Right lobe of liver (tissue), 6 donors: Measurements from ENCODE around the gene ZRANB1. TPM values are rescaled to one million over a fixed set of nuclear protein-coding genes. Genes with fewer than 3 reads are reported as not detected.

ENCODE experiments used
- ATAC-seq, 4 donors: fragments of 200-7000 bp; cut with Tn5 transposase; one replicate each; pipeline ENCODE4 v1.9.1; 2020; ENCODE audit warnings: mild to moderate bottlenecking in 4 of 4, moderate library complexity in 4 of 4
- DNase-seq, 3 donors: peaks; one replicate each; pipeline ENCODE4 v3.0.0-alpha.2; 2020
- H3K27ac ChIP-seq, 3 donors: fragments of 200-600 bp; one replicate each; pipeline ENCODE4 v1.8.0; 2022
- H3K27me3 ChIP-seq, 2 donors: fragments of 200-600 bp; one replicate each; pipeline ENCODE4 v1.8.0; 2022
- H3K36me3 ChIP-seq, 4 donors: fragments of 200-600 bp; sonication (generic) in 1 of 4; one replicate each; pipeline versions ENCODE4 v1.5.1 to v1.8.0; 2017 to 2022; ENCODE audit warnings: control low read depth in 1 of 4
- H3K4me1 ChIP-seq, 4 donors: fragments of 200-600 bp; sonication (generic) in 1 of 4; one replicate each; pipeline versions ENCODE4 v1.5.1 to v1.8.0; 2017 to 2022; ENCODE audit warnings: control low read depth in 1 of 4
- H3K4me3 ChIP-seq, 3 donors: fragments of 200-600 bp; one replicate each; pipeline ENCODE4 v1.8.0; 2022
- H3K9me3 ChIP-seq, 4 donors: fragments of 200-600 bp; sonication (generic) in 1 of 4; one replicate each; pipeline versions ENCODE4 v1.5.1 to v1.8.0; 2017 to 2022; ENCODE audit warnings: control low read depth in 1 of 4
- POLR2A ChIP-seq: fragments of 450-650 bp; IDR thresholded peaks from one replicate; pipeline ENCODE4 v1.6.1; 2017; ENCODE audit warnings: antibody characterized with exemption, mild to moderate bottlenecking
- WGBS: methylation state at CpG from one replicate; pipeline ENCODE4 v1.1.6; 2018; ENCODE audit warnings: low coverage, low lambda C conversion rate; ENCODE audit not compliant: insufficient coverage; ENCODE audit errors: missing lambda C conversion rate; 5-methylcytosine and 5-hydroxymethylcytosine counted together
- intact Hi-C, 2 donors: fragments of 100-400 bp; cut with DNase I; formaldehyde crosslinking; loops; one replicate each; pipeline versions ENCODE4 v1.11.2 to v1.14.1; 2022
- total RNA-seq, 6 experiments: library from RNA; depleted of rRNA in 2 of 6; stranded (reverse); fragments of >200 nt in 2 of 6; fragmentation: NEBNext Ultra II Directional in 3 of 6; extraction: Animal tissue kit (Norgen Biotek cat#: 25700) in 3 of 6; gene quantifications; one replicate each; pipeline versions ENCODE4 v1.1.0 to v1.2.4, GENCODE V29; 2016 to 2023
- TF ChIP-seq, protein P1 (sequence below), 4 donors: fragments of 200-600 bp in 3 of 4; fragments of 450-650 bp in 1 of 4; IDR thresholded peaks; one replicate each; pipeline versions ENCODE4 v1.5.1 to v1.8.0; 2016 to 2022; ENCODE audit warnings: antibody characterized with exemption in 4 of 4, mild to moderate bottlenecking in 2 of 4
- donor health status: DM: no; HTN: yes; CAD: no.
- donor health status: DM: no; HTN: no; CAD: no.
- donor health status: DM: no; HTN: no; CAD: no.
- donor health status: DM: no; HTN: yes; CAD: no.
- donor health status: DM: no; HTN: yes; CAD: no.

ZRANB1 gene
- total RNA-seq, 6 experiments from 2014 or later: 8.6 to 17.6 (median 11.6) TPM

DNA sequence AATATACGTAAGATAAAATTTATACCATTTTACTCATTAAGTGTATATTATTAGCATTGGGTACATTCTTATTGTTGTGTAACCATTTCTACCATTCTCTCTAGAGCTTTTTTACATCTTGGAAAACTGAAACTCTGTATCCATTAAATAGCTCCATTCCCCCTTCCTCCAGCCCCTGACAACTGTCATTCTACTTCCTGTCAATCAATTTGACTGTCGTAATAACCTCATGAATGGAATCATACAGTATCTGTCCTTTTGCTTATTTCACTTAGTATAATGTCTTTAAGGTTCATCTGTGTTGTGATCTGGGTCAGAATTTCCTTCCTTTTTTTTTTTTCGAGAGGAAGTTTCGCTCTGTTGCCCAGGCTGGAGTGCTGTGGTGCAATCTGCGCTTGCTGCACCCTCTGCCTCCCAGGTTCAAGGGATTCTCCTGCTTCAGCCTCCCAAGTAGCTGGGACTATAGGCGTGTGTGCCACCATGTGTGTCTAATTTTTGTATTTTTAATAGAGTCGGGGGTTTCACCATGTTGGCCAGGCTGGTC lies 15.6 kb downstream of the ZRANB1 start:
- no peaks in the 10 kb centered on the region for H3K9me3 ChIP-seq
- no peaks in the 10 kb centered on the region for H3K27me3 ChIP-seq
- H3K4me1 ChIP-seq: peaks cover 0 to 49% (median 18%) of the 10 kb centered on the region in 4 donors
- H3K36me3 ChIP-seq: no peaks in the 10 kb centered on the region
- H3K27ac ChIP-seq: peak overlapping the region in 1 of 3 donors; percentile 49
- no peak for ATAC-seq
- no peak for TF ChIP-seq POLR2A
- TF ChIP-seq, protein P1, sequence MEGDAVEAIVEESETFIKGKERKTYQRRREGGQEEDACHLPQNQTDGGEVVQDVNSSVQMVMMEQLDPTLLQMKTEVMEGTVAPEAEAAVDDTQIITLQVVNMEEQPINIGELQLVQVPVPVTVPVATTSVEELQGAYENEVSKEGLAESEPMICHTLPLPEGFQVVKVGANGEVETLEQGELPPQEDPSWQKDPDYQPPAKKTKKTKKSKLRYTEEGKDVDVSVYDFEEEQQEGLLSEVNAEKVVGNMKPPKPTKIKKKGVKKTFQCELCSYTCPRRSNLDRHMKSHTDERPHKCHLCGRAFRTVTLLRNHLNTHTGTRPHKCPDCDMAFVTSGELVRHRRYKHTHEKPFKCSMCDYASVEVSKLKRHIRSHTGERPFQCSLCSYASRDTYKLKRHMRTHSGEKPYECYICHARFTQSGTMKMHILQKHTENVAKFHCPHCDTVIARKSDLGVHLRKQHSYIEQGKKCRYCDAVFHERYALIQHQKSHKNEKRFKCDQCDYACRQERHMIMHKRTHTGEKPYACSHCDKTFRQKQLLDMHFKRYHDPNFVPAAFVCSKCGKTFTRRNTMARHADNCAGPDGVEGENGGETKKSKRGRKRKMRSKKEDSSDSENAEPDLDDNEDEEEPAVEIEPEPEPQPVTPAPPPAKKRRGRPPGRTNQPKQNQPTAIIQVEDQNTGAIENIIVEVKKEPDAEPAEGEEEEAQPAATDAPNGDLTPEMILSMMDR (IDR thresholded peaks at IDR 0.05): no peak
- intact Hi-C loops: no loop called here
- WGBS: 50% methylated on average over 7 of the region's 7 CpGs
- no peak for DNase-seq
- no peak overlapping the region for H3K4me3 ChIP-seq

DNA sequence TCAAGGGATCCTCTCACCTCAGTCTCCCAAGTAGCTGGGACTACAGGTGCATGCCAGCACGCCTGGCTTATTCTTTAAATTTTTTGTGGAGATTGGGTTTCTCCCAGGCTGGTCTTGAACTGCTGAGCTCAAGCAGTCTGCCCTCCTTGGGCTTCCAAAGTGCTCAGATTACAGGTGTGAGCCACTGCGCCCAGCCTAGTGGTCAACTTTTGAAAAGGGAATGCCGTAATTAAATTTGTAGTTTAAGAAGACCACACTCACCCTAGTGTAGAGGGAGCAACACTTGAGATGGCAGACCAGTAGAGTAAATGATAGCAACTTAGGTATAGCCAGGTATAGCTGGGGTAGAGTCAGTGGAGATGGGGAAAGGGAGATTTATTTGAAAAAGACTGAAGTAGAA lies 17.6 kb downstream of the ZRANB1 start:
- Histone ChIP-seq H3K4me3 (no peak overlapping the region), H3K27me3 (no peaks in the 10 kb centered on the region), H3K36me3 (no peaks in the 10 kb centered on the region), H3K27ac (no peak overlapping the region), H3K9me3 (no peaks in the 10 kb centered on the region), H3K4me1 (peaks cover 0 to 38% (median 9%) of the 10 kb centered on the region in 4 donors)
- no peak for DNase-seq
- TF ChIP-seq, protein P1 (IDR thresholded peaks at IDR 0.05): no peak
- TF ChIP-seq POLR2A: no peak
- 100% methylated on average over 3 of the region's 3 CpGs for WGBS
- ATAC-seq: no peak
- intact Hi-C loops: no loop called here

DNA sequence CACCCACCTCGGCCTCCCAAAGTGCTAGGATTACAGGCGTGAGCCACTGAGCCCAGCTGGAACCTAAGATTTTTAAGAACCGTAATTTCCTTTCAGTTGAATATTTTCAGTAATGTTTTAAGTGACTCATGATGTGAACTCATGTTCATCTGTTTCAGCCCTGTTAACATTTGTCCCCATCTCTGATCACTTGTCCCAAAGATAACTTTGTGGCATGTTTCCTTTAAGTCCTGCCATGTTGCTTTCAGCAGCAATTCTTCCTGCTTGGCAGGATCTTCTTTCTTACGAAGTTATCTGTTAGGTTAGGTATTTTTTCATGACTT lies 19.3 kb downstream of the ZRANB1 start:
- intact Hi-C loops: no loop called here
- Histone ChIP-seq H3K9me3 (no peaks in the 10 kb centered on the region), H3K27me3 (no peaks in the 10 kb centered on the region), H3K27ac (no peak overlapping the region), H3K4me3 (no peak overlapping the region), H3K4me1 (peaks cover 0 to 27% (median 7%) of the 10 kb centered on the region in 4 donors), H3K36me3 (peaks cover 0 to 3% (median 0%) of the 10 kb centered on the region in 4 donors)
- no peak for TF ChIP-seq POLR2A
- TF ChIP-seq, protein P1 (IDR thresholded peaks at IDR 0.05): no peak
- DNase-seq (no peak), ATAC-seq (no peak)
- 72% methylated on average over 4 of the region's 4 CpGs for WGBS

DNA sequence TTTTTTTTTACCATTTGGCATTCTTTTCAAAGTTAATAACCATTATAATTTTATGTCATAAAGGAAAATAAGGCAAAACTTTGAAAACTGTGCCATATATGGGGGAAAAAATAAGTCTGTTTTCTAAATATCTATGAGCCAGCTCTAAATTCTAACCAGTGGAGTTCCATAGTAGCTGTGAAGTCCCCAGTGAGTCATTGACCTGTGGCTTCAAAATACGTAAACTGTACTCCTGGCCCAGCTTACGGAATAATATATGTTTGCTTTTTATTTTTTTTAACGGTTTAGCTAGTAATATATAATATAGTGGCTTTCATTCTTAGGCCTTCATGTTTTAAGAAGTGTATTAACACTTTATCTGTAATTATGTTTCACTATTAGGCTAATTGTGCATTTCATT lies 20.5 kb downstream of the ZRANB1 start:
- WGBS: 85% methylated on average over 3 of the region's 3 CpGs
- no peak overlapping the region for H3K27ac ChIP-seq
- ATAC-seq (no peak), DNase-seq (no peak)
- intact Hi-C loops: no loop called here
- H3K4me3 ChIP-seq: no peak overlapping the region
- H3K4me1 ChIP-seq: peaks cover 0 to 20% (median 1%) of the 10 kb centered on the region in 4 donors
- H3K27me3 ChIP-seq: no peaks in the 10 kb centered on the region
- no peak for TF ChIP-seq POLR2A
- TF ChIP-seq, protein P1 (IDR thresholded peaks at IDR 0.05): no peak
- no peaks in the 10 kb centered on the region for H3K9me3 ChIP-seq
- peaks cover 0 to 15% (median 4%) of the 10 kb centered on the region in 4 donors for H3K36me3 ChIP-seq
